ENCODE data around the gene SHE.
A peak's percentile ranks its signal among the peaks of the same experiment; 100 is the strongest.

The SHE gene

DNA sequence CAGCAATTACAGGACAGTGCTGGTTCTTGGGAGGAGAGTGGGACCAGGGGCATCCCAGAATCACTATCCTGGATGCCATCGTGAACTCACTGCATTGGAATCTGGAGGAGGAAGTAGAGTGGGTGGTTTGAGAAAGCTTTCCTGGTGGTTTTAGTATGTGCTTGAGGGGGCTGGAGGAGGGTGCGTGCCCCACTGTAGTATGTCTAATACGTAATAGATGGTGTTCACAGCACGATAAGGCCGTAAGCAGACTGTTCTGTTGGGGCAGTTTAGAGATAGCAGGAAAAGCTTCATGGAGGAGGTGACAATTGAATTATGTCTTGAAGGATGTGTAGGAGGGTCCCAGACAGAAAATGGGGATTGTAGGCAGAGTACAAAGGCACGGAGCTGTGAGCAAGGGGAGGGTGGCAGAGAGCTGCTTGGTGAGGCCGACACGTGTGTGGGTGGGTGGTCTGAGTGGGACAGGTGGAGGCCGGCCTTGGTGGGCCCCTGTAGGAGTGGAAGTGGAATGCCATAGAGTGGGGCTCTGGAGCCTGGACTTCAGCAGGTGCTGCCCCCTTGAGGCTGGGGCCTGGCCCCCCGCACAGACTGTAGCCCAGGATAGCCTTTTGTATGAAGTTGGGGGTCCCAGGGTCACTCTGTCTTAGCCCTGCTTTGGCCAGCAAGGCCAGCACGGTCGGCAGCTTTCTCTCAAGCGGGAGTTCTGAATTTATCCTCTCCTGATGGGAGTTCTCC is 60.0 kb downstream of the SHE start:
- no peak for DNase-seq

DNA sequence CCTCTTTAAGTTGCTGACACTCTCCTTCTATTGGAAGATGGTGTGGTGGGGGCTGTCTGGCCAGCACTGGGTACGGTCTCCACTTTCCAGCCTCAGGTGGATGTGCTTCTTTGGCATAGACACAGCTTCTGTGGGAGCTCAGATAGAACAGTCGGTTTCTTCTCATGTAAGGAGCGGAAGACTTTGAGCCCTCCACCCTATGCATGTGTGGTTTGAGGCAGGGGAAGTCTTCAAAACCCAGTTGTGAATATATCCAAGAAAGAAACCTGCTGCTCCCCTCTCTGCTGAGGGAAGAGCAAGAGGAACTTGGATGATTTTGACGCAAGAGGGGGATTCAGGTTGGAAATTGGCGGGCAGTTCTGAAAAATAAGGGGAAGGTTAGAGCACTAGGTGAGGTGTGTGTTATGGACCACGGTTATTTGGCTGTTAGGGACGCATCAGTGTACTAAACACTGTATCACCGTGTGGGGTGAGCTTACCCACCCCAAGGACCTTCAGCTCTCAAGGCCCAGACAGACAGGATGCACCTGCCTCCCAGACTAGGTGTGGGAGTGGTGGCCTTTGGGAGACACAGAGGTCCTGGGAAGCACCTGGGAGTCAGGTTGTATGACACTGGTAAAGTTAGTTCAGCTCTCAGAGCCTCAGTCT is 60.8 kb downstream of the SHE start:
- DNase-seq, result no peak

DNA sequence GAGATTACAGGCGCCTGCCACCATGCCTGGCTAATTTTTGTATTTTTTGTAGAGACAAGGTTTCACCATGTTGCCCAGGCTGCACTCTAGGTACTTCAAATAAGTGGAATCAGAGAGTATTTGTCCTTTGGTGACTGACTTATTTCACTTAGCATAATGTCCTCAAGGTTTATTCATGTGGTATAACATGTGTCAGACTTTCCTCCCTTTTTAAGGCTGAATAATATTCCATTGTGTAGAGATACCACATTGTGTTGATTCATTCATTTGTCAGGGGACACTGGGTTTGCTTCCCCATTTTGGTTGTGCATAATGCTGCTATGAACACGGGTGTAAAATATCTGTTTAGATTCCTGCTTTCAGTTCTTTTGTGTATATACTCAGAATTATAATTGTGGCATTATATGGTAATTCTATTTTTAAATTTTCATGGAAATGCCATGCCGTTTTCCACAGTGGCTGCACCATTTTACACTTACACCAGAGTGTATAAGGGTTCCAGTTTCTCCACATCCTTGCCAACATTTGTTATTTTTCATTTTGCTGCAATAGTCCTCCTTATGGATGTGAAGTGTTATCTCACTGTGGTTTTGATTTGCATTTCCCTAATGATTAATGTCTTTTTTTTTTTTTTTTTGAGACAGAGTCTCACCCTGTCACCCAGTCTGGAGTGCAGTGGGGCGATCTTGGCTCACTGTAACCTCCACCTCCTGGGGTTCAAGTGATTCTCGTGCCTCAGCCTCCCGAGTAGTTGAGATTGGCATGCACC is 62.0 kb downstream of the SHE start:
- DNase-seq, result no peak

DNA sequence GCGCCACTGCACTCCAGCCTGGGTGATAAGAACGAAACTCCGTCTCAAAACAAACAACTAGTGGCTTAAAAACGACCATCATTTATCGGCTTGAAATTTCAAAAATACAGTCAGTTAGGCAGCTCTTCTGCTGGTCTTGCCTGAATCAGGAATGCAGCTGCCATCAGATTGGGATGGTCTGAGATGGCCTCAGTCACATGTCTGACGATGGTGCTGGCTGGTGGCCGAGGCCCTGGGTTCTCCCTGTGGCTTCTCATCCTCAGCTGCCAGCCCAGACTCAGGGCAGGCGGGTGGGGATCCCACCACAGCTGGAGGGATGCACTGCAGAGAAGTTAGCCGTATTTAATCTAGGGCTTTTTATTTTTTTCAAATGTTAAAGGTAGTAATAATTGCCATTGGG is 65.8 kb downstream of the SHE start:
- DNase-seq, result no peak

DNA sequence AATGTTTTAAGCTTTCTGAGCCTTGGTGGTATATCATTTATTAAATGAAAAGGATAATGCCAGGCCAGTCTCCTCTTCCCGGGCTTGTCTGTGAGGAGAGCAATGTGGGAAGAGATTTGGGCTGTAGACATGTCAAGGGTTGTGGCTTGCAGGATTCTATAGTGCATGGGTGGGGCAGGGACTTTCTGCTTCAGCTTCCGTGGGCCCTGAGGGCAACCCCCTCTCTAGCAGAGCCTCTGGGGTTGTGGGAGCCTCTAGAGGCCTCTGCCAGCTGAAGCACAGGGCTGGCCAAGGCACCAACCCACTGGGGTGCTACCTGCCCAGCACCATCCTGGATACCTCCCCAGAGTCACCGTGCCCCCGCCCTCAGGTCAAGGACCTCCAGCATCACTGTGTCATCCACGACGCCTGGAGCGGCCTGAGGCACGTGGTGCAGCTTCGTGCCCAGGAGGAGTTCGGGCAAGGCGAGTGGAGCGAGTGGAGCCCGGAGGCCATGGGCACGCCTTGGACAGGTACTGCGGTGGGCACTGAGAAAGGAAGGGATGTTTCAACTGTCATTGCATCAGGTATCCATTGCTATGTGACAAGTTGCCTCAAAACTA is 66.5 kb downstream of the SHE start:
- no peak for DNase-seq

DNA sequence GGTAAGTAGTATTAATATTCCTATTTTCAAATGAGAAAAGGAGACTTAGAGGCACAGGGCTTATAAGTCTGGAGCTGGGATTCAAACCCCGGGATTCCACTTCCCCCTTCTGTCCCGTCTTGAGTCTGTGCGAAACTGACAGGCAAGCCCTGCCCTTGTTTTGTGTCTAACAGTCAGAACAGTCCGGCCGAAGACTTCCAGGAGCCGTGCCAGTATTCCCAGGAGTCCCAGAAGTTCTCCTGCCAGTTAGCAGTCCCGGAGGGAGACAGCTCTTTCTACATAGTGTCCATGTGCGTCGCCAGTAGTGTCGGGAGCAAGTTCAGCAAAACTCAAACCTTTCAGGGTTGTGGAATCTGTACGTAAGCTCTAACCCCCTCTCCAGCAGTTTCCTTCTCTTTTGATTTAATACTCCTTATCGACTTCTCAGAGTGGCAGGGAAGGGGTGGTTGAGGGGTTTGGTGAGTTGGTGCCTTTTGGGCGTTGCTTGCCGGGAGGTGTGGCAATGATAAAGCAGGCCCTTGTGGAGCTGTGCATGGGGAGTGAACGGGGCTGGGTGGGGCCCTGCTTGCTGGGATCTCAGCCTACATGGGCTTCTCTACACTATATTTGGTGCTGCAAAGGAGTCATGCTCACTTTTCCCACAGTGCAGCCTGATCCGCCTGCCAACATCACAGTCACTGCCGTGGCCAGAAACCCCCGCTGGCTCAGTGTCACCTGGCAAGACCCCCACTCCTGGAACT is 67.7 kb downstream of the SHE start:
- no peak for DNase-seq

DNA sequence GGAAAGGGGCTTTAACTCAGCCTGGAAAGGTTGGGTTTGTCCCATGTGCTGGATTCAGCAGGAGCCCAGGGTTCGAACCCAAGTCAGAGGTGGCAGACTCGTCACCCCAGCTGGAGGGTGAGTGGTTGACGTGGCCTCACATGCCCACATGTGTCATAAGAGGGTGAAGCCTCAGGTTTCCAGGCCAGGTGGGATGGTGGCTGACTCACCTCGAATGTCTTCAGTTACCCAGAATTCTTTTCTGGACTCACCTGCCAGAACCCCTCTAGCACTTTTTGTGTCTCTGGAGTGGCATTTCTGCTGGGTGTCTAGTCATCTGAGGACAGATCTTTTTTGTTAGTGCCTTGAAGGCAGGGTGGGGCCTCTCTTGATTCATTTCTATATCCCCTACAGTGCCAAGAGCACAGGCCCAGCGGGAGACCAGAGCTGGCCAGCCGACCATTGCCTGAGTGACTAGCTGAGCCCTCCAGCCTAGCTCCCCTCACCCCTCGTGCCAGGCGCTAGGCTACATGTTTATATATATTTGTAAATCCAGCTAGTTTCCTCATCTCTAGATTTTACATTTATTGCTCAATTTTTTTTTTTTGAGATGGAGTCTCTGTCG is 68.9 kb downstream of the SHE start:
- peak; percentile 60 to 68 for DNase-seq

DNA sequence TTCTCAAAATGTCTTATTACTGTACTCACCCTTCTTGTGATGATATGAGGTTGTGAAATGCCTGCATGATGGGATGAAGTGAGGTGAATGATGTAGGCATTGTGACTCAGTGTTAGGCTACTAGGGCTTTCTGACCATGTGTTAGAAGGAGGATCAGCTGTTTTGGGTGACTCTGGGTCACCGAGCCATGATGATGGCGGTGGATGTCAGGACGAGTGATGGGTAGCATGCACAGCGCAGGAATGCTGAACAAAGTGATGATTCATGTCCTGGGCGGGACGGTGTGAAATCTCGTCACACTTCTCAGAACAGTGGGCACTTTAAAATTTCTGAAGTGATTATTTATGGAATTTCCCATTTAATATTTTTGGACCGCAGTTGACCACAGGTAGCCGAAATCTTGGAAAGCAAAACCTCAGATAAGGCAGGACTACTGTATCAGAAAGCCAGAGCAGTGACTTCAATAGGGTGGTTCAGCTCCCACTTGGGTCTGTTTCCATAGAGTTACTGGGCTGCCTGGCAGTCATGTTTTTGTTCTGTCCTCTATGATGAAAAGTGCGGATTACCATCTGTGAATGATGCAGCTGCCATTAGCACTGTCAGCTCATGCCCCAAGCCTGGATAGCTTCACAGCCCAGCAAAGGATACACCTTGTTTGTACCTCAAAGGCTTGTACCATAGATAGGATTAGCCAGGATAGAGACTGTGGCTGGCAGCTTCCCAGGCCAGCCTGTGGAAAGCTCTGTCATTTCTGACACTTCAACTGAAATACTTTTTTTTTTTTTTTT is 70.4 kb downstream of the SHE start:
- peak; percentile 78 to 81 for DNase-seq

DNA sequence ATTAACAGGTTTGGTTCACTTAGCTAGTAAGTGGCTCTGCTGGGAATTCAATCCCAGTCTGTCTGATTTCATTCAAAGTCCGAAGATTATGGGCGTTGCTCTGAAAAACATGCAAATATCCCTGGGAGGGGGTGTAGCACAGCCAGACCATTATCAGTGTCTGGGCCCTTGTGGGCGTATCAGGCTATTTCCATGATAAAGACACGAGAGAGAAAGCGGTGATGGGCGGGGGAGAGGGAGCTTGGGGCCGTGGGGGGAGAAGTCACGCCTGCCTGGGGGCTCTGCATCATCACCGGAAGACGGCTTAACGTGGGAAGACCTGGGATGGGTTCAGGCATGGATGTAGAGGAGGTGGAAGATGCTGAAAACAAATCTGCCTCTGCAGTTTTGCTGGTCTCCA is 71.3 kb downstream of the SHE start:
- DNase-seq, result no peak

DNA sequence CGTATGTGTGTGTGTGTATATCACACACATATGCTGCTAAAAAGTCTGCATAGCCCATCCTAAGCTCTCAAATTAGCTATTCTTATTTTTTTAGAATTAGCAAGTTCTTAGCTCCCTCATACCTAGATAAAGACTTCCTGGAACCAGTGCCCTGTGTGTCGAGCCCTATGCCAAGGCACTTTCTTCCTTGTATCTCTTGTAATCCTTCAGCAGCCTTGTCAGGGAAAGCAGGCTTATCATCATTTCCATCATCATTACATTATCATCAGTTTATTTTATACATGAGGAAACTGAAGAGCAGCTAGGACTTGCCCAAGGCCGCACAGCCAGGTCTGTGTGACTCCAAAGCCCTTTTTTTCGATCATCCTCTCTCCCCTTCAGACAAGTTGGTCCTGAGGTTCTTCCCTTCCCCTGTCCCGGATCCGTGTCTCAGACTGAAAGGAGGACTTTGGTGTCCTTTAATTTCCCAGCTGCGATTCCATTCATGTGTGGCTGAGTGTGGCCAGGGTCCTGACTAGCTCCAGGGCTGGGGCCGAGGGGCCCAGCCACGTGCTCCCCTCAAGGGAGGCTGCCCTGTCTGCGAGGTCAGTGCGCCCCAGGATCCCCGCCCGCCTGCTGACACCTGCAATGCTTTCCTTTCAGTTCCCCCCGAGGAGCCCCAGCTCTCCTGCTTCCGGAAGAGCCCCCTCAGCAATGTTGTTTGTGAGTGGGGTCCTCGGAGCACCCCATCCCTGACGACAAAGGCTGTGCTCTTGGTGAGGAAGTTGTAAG is 72.2 kb downstream of the SHE start:
- no peak for DNase-seq

Measured in activated T-cell treated with anti-CD3 and anti-CD28 coated beads, Interleukin-2, amount 50 U/mL, for 48 hours (primary cell).